Measurements from ENCODE around the gene DDR2.

DDR2 gene

DNA sequence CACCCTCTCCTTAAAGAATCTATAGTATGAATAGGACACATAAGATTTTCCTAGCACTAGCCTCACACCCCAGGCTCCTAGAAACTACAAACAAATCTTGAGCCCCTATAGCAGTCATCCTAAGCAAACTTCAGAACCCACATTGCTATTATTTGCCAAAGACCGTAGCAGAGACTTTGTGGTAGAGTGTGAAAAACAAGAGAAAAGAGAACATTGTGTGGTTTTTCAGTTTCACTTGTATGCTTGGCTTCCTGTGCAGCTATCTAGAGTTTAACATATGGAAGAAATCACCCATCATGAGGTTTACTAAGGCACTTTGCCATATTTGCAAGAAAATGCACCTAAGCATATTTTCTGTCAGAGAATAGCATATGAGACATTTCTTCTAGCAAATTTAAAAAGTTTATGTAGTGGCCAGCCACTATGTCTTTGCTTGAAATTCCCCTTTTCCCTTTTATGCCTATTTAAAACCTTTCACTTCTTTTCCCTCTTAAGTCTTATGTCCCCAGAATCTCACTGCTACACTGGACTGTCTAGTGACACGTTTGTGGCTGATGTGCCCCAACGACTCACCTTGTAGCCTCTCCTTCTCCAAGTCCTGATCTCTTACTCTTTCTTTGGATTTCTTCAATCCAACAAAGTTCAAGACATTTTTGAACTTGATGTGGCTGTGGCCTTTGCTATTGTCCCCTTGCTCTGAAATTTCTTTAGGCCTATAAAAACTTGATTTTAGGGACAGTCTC, 203.1 kb downstream of the DDR2 start:
- DNase-seq (ENCODE audit: low read depth in 3 of 3), result no peak

Data from stimulated activated CD4-positive, alpha-beta T cell treated with anti-CD3 and anti-CD28 coated beads, TNF-alpha, amount 100 ng/mL, for 4 hours (primary cell).